HG02588 (cell line): ENCODE measurements around the gene ULK3.
"Not testable (repeated sequence)": the region's sequence is repeated elsewhere in the genome, so short reads cannot be mapped to it uniquely, and the experiment has no call there.

Source experiments
- ATAC-seq: cut with Tn5 transposase; IDR thresholded peaks from one replicate; pipeline ENCODE4 v1.9.1; 2021; ENCODE audit warnings: mild to moderate bottlenecking, moderate library complexity; ENCODE audit not compliant: unreplicated experiment

ULK3 gene

GRCh38 chr15:74842581-74843444, at the start of gene ULK3:
ULK3 (minus strand) TSS chr15:74843156; CDS start chr15:74843105, 51 bp downstream.
- ATAC-seq = peak; percentile 87

GRCh38 chr15:74892313-74892712, 49.4 kb upstream of the ULK3 start:
- ATAC-seq = no peak

- no peak for ATAC-seq
These were observed 48.5 kb upstream of the ULK3 start for GRCh38 chr15:74891469-74891868.

- ATAC-seq = no peak
These were observed 47.7 kb upstream of the ULK3 start for GRCh38 chr15:74890665-74890960.

- ATAC-seq = peak; percentile 93
These were observed 47.1 kb upstream of the ULK3 start, which contains the start of gene MPI for GRCh38 chr15:74889883-74890664. MPI (plus strand) TSS chr15:74890042; CDS start chr15:74890074, 32 bp downstream.

GRCh38 chr15:74889390-74889882, 46.5 kb upstream of the ULK3 start:
- peak; percentile 7 for ATAC-seq

- no peak for ATAC-seq
These were observed 45.8 kb upstream of the ULK3 start for GRCh38 chr15:74888716-74889115.

GRCh38 chr15:74887537-74888193, 44.7 kb upstream of the ULK3 start:
- not testable (repeated sequence) for ATAC-seq

- no peak for ATAC-seq
These were observed 42.5 kb upstream of the ULK3 start for GRCh38 chr15:74885461-74885860.

GRCh38 chr15:74884428-74885223, 41.7 kb upstream of the ULK3 start:
- ATAC-seq = no peak

- no peak for ATAC-seq
These were observed 39.6 kb upstream of the ULK3 start for GRCh38 chr15:74882528-74882927.

- ATAC-seq = no peak
These were observed 35.3 kb upstream of the ULK3 start for GRCh38 chr15:74878273-74878672.

GRCh38 chr15:74873756-74874424, 30.9 kb upstream of the ULK3 start:
- ATAC-seq = no peak

GRCh38 chr15:74873036-74873755, 30.2 kb upstream of the ULK3 start, which contains the start of gene SCAMP2:
SCAMP2 (minus strand) TSS chr15:74873365; CDS start chr15:74873255, 110 bp downstream.
- peak; percentile 76 for ATAC-seq

- ATAC-seq = no peak
These were observed 29.7 kb upstream of the ULK3 start for GRCh38 chr15:74872702-74873035.

GRCh38 chr15:74870436-74871215, 27.7 kb upstream of the ULK3 start:
- no peak for ATAC-seq

GRCh38 chr15:74869726-74870407, 26.9 kb upstream of the ULK3 start:
- ATAC-seq = peak; percentile 38

- no peak for ATAC-seq
These were observed 26.4 kb upstream of the ULK3 start for GRCh38 chr15:74869372-74869725.
